HEK293 (cell line): ENCODE measurements around the gene MEGF9.

Source experiments
- CTCF ChIA-PET: fragments of 350-600 bp; formaldehyde crosslinking; extraction: SDS; loops from one replicate; lab custom pipeline; 2021; ENCODE audit warnings: antibody characterized with exemption; lab: Yijun Ruan, JAX
- POLR2A ChIA-PET: fragments of 300-600 bp; formaldehyde crosslinking; extraction: SDS; loops from one replicate; lab custom pipeline; 2020; ENCODE audit warnings: antibody characterized with exemption, inconsistent platforms; lab: Yijun Ruan, JAX
- H3K27ac ChIP-seq: fragments of 200-500 bp; sonication (Bioruptor generic); 2 replicates; pipeline ENCODE4 v1.5.1; 2014; ENCODE audit warnings: low read depth, low read length, control low read depth, inconsistent platforms; ENCODE audit errors: extremely low read depth
- H3K36me3 ChIP-seq, 2 experiments: fragments of 200-500 bp in 1 of 2; sonication (Bioruptor generic) in 1 of 2; 1 replicate in 1 of 2; 2 replicates in 1 of 2; pipeline ENCODE4 v1.5.1; 2014 to 2017; ENCODE audit warnings: inconsistent platforms in 2 of 2, low read length in 2 of 2; ENCODE audit not compliant: control insufficient read depth in 2 of 2, insufficient read depth in 1 of 2
- H3K4me1 ChIP-seq: fragments of 200-500 bp; sonication (Bioruptor generic); 2 replicates; pipeline ENCODE4 v1.5.1; 2014; ENCODE audit warnings: mild to moderate bottlenecking, low read length, inconsistent platforms; ENCODE audit not compliant: control insufficient read depth, insufficient read depth
- H3K4me3 ChIP-seq: 2 replicates; pipeline ENCODE4 v1.5.1; 2011; ENCODE audit warnings: low read depth, mild to moderate bottlenecking, control low read depth, low read length, moderate library complexity
- H3K9me3 ChIP-seq: fragments of 200-500 bp; sonication (Bioruptor generic); 2 replicates; pipeline ENCODE4 v1.5.1; 2014; ENCODE audit warnings: low read depth, low read length, inconsistent platforms; ENCODE audit not compliant: control insufficient read depth, insufficient read depth
- HOXD13 ChIP-seq: sonication (generic); formaldehyde crosslinking; IDR thresholded peaks from 2 replicates; pipeline ENCODE4 v1.8.0; 2022; ENCODE audit warnings: missing genetic modification reagents, borderline replicate concordance
- IKZF3 ChIP-seq: fragments of 450-650 bp; IDR thresholded peaks from 2 replicates; pipeline ENCODE4 v1.5.0; 2018; ENCODE audit warnings: missing biosample characterization, mild to moderate bottlenecking, missing genetic modification characterization, moderate library complexity
- MZF1 ChIP-seq: fragments of 450-650 bp; formaldehyde crosslinking; IDR thresholded peaks from 2 replicates; pipeline ENCODE4 v1.5.1; 2017; ENCODE audit warnings: missing biosample characterization, missing genetic modification characterization, borderline replicate concordance
- WT1 ChIP-seq: fragments of 450-650 bp; formaldehyde crosslinking; IDR thresholded peaks from 2 replicates; pipeline ENCODE4 v1.5.1; 2016; ENCODE audit warnings: missing biosample characterization, missing genetic modification characterization
- ZBTB17 ChIP-seq: fragments of 450-650 bp; formaldehyde crosslinking; IDR thresholded peaks from 2 replicates; pipeline ENCODE4 v1.5.1; 2016; ENCODE audit warnings: missing biosample characterization, missing genetic modification characterization
- ZBTB21 ChIP-seq: fragments of 450-650 bp; formaldehyde crosslinking; IDR thresholded peaks from 2 replicates; pipeline ENCODE4 v1.5.1; 2017; ENCODE audit warnings: missing biosample characterization, missing genetic modification characterization
- ZFHX2 ChIP-seq: fragments of 450-650 bp; formaldehyde crosslinking; conservative IDR thresholded peaks from 2 replicates; pipeline ENCODE4 v1.5.1; 2016; ENCODE audit warnings: missing biosample characterization, missing genetic modification characterization
- ZFP3 ChIP-seq: fragments of 450-650 bp; formaldehyde crosslinking; IDR thresholded peaks from 2 replicates; pipeline ENCODE4 v1.5.1; 2016; ENCODE audit warnings: low read depth, missing biosample characterization, missing genetic modification characterization
- ZNF121 ChIP-seq: fragments of 450-650 bp; formaldehyde crosslinking; IDR thresholded peaks from 2 replicates; pipeline ENCODE4 v1.5.1; 2016; ENCODE audit warnings: missing biosample characterization, missing genetic modification characterization
- ZNF133 ChIP-seq: fragments of 450-650 bp; formaldehyde crosslinking; IDR thresholded peaks from 2 replicates; pipeline ENCODE4 v1.5.1; 2016; ENCODE audit warnings: missing biosample characterization, missing genetic modification characterization
- ZNF391 ChIP-seq: fragments of 450-650 bp; formaldehyde crosslinking; IDR thresholded peaks from 2 replicates; pipeline ENCODE4 v1.5.1; 2016; ENCODE audit warnings: low read depth, missing biosample characterization, missing genetic modification characterization, borderline replicate concordance
- ZNF518A ChIP-seq: fragments of 450-650 bp; formaldehyde crosslinking; conservative IDR thresholded peaks from 2 replicates; pipeline ENCODE4 v1.5.1; 2016; ENCODE audit warnings: low read depth, missing biosample characterization, missing genetic modification characterization
- ZNF544 ChIP-seq: fragments of 450-650 bp; formaldehyde crosslinking; IDR thresholded peaks from 2 replicates; pipeline ENCODE4 v1.5.0; 2017; ENCODE audit warnings: missing biosample characterization, missing genetic modification characterization
- ZNF580 ChIP-seq: fragments of 450-650 bp; formaldehyde crosslinking; IDR thresholded peaks from 2 replicates; pipeline ENCODE4 v1.5.1; 2016; ENCODE audit warnings: missing biosample characterization, missing genetic modification characterization
- ZNF600 ChIP-seq: fragments of 450-650 bp; formaldehyde crosslinking; IDR thresholded peaks from 2 replicates; pipeline ENCODE4 v1.5.1; 2016; ENCODE audit warnings: missing biosample characterization, missing genetic modification characterization
- ZNF639 ChIP-seq: fragments of 450-650 bp; formaldehyde crosslinking; IDR thresholded peaks from 2 replicates; pipeline ENCODE4 v1.5.1; 2016; ENCODE audit warnings: missing biosample characterization, missing genetic modification characterization
- ZNF654 ChIP-seq: fragments of 450-650 bp; formaldehyde crosslinking; IDR thresholded peaks from 2 replicates; pipeline ENCODE4 v1.5.1; 2016; ENCODE audit warnings: low read depth, missing biosample characterization, missing genetic modification characterization
- ZNF664 ChIP-seq: fragments of 450-650 bp; formaldehyde crosslinking; IDR thresholded peaks from 2 replicates; pipeline ENCODE4 v1.5.1; 2016; ENCODE audit warnings: missing biosample characterization, missing genetic modification characterization
- ZNF777 ChIP-seq: fragments of 450-650 bp; formaldehyde crosslinking; IDR thresholded peaks from 2 replicates; pipeline ENCODE4 v1.5.1; 2017; ENCODE audit warnings: missing biosample characterization, missing genetic modification characterization, borderline replicate concordance
- TF ChIP-seq, protein P1 (sequence below): fragments of 450-650 bp; formaldehyde crosslinking; IDR thresholded peaks from 2 replicates; pipeline ENCODE4 v1.5.1; 2017; ENCODE audit warnings: missing biosample characterization, missing genetic modification characterization
- TF ChIP-seq, protein P2 (sequence below): fragments of 450-650 bp; formaldehyde crosslinking; IDR thresholded peaks from 2 replicates; pipeline ENCODE4 v1.5.1; 2016; ENCODE audit warnings: missing biosample characterization, missing genetic modification characterization

The MEGF9 gene

GRCh38 chr9:120742951-120743416, 28.7 kb upstream of the MEGF9 start (continued):
- no peak for TF ChIP-seq ZNF391
- TF ChIP-seq ZFHX2 (tag by site-specific recombination): no peak
- TF ChIP-seq ZNF121 (tag by site-specific recombination): peak; percentile 52; the same call in 1 of the 2 replicates
- TF ChIP-seq ZNF133: no peak
- no peak for TF ChIP-seq HOXD13 (CRISPR knock-in tag)
- peak; percentile 89 for TF ChIP-seq ZBTB17
- peak; percentile 80 for TF ChIP-seq ZNF654 (tag by site-specific recombination)
- no peak for TF ChIP-seq ZNF600 (tag by site-specific recombination)
- no peak for TF ChIP-seq ZNF544 (tag by site-specific recombination)

DNA sequence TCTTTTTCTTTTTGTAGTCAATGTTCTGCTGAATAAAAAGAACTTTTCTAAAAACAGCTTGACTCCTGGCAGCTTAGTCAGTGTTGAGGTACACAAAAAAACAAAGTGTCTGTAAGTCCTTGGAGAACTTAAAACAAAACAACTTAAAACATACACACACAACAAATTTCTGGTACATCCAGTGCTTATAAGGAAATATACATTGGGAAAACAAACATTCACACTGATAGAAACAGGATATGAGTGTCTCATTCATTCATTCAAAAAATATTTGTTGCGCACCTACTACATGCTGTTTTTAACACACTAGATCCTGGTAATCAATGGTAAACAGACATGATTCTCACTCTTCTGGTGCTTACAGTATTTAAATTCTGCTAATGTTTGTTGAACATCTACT, 27.4 kb upstream of the MEGF9 start:
- Histone ChIP-seq H3K36me3 (no peaks in the 10 kb centered on the region), H3K4me3 (no peak overlapping the region), H3K9me3 (no peaks in the 10 kb centered on the region), H3K27ac (no peak overlapping the region), H3K4me1 (no peaks in the 10 kb centered on the region)
- CTCF ChIA-PET: interaction anchor here (0.6 to 1.9 kb wide), 6 partner anchors 8 to 667 kb away, joined by 3 to 8 read pairs (median 6); no protein-coding TSS in a partner anchor
- POLR2A ChIA-PET: no interaction called here
- TF ChIP-seq ZNF664 (tag by site-specific recombination): 0 out of 2 replicates have a peak, but pooled peaks have one; percentile 6
- TF ChIP-seq, protein P1, sequence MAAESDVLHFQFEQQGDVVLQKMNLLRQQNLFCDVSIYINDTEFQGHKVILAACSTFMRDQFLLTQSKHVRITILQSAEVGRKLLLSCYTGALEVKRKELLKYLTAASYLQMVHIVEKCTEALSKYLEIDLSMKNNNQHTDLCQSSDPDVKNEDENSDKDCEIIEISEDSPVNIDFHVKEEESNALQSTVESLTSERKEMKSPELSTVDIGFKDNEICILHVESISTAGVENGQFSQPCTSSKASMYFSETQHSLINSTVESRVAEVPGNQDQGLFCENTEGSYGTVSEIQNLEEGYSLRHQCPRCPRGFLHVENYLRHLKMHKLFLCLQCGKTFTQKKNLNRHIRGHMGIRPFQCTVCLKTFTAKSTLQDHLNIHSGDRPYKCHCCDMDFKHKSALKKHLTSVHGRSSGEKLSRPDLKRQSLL (tag by site-specific recombination): no peak

- no peaks in the 10 kb centered on the region for H3K4me1 ChIP-seq
- POLR2A ChIA-PET: no interaction called here
- H3K27ac ChIP-seq: no peak overlapping the region
- no peak overlapping the region for H3K4me3 ChIP-seq
- no peaks in the 10 kb centered on the region for H3K36me3 ChIP-seq
- TF ChIP-seq MZF1 (tag by site-specific recombination) (no peak), ZNF777 (no peak), WT1 (tag by site-specific recombination) (no peak)
- TF ChIP-seq, protein P2, sequence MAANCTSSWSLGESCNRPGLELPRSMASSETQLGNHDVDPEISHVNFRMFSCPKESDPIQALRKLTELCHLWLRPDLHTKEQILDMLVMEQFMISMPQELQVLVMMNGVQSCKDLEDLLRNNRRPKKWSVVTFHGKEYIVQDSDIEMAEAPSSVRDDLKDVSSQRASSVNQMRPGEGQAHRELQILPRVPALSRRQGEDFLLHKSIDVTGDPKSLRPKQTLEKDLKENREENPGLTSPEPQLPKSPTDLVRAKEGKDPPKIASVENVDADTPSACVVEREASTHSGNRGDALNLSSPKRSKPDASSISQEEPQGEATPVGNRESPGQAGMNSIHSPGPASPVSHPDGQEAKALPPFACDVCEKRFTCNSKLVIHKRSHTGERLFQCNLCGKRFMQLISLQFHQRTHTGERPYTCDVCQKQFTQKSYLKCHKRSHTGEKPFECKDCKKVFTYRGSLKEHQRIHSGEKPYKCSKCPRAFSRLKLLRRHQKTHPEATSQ (tag by site-specific recombination): no peak
- CTCF ChIA-PET: interaction anchor here (0.6 to 1.9 kb wide), 3 partner anchors 10 to 668 kb away, joined by 4 to 8 read pairs (median 6); no protein-coding TSS in a partner anchor
- no peaks in the 10 kb centered on the region for H3K9me3 ChIP-seq
Measured at GRCh38 chr9:120741191-120741590, 26.9 kb upstream of the MEGF9 start.

DNA sequence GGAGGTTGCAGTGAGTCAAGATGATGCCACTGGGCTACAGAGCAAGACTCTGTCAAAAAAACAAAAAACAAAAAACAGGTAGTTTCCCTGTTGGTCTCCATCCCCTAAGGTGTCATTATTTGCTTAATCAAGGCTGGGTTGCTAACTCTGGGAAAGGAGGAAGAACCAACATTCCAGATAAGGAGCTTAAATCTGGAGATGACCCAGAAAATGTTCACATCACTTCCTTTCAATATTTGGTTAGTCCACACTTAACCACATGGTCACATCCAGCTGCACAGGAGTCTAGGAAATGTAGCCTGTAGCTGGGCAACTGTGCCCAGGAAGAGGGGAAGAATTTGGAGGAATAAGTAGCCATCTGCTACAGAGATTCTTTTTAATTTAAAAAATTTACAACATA, 25.9 kb upstream of the MEGF9 start:
- Histone ChIP-seq H3K27ac (no peak overlapping the region), H3K4me1 (no peaks in the 10 kb centered on the region), H3K4me3 (no peak overlapping the region), H3K9me3 (no peaks in the 10 kb centered on the region), H3K36me3 (no peaks in the 10 kb centered on the region)
- CTCF ChIA-PET: interaction anchor here (0.6 to 1.4 kb wide), 5 partner anchors 9 to 425 kb away, joined by 3 to 8 read pairs (median 5); no protein-coding TSS in a partner anchor
- POLR2A ChIA-PET: interaction anchor here (0.6 kb wide), 1 partner anchor 621 kb away, joined by 8 read pairs; no protein-coding TSS in a partner anchor
- TF ChIP-seq IKZF3 (tag by site-specific recombination) (no peak), ZBTB21 (tag by site-specific recombination) (no peak), ZNF518A (tag by site-specific recombination) (no peak), ZNF639 (tag by site-specific recombination) (no peak), ZFP3 (tag by site-specific recombination) (no peak), ZNF580 (no peak)
